D341Med (cell line): ENCODE results near the gene ARHGEF19.
"Not testable (repeated sequence)": the region's sequence is repeated elsewhere in the genome, so short reads cannot be mapped to it uniquely, and the experiment has no call there.

ENCODE experiments used
- DNase-seq: peaks from one replicate; pipeline ENCODE4 v3.0.0; 2012; ENCODE audit warnings: low spot score

The ARHGEF19 gene

DNA sequence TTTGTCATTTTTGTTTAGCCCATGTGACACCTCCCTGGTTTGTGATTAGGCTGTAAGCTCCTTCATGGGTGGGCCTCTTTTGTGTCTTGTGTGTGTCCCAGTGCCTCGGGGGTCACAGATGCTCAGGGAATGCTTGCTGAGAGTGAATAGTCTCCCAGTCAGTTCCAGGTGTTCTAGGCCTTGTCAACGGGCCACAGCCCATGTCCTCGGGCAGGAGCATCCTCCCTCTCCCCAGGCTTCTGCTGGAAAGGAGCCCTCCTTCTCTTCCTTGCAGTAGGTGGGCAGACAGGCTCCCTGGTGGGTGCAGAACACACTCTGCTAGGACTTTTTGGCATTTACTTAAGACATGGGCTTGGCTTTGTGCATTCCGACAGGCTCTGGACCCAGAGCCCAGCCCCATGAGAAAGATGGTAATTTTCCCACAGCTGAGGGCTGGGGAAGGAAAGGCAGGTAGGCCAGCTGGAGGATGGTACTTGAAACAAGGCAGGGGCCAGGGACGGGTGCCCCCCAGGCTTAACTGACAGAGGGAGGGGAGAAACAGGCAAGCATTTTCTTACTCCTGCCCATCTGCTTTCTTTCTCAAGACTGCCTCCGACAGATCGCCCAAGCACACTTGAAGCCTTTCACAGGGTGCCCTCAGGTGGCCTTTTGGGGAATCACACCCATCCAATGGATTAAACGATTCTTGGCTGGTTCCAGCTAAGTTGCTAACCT lies 31.6 kb upstream of the ARHGEF19 start:
- DNase-seq = peak; percentile 82

DNA sequence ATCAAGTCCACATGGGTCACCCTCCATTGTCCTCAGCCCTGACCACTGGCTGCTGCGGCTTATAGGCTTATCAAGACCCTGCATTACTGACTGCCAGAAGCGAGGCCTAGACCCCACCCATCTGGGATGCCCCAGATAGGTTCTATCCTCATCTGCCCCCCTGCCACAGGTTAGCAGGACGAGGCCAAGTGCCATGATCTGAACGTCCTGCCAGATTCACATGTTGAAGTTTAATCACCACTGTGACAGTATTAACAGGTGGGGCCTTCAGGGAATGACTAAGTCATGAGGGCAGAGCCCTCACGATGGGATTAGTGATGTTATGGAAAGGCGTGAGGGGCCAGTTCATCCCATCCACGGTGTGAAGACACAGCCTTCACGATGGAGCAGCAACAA lies 30.8 kb upstream of the ARHGEF19 start:
- no peak for DNase-seq

DNA sequence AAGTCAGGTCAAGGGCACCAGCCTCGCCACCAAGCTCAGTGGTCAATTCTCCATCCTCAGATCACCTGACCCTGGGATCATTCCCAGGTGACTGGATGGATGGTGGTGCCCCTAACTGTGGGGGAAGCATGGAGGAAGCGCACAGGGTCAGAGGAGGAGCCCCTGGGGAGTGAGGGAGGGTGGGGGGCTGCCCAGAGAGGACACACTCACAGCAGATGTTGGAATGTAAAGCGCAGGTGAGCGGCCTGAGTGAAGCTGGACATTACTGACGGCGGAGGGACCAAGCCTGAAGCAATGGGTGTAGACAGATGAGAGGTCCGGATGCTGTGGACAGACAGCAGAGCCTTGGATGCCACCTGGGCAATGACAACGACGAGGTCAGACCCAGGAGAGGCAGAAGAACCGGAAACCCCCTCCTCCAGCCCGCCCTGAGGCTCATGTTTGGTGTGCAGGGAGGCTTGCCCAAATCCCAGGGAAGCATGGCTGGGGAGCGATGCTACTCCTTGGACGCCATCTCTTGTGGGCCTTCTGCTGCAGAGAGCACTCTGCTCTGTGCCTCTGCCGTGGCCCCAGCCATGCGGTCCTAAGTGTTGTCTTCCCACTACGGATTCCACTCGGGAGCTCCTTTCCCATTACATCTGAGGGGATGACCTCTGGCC lies 30.2 kb upstream of the ARHGEF19 start:
- no peak for DNase-seq

DNA sequence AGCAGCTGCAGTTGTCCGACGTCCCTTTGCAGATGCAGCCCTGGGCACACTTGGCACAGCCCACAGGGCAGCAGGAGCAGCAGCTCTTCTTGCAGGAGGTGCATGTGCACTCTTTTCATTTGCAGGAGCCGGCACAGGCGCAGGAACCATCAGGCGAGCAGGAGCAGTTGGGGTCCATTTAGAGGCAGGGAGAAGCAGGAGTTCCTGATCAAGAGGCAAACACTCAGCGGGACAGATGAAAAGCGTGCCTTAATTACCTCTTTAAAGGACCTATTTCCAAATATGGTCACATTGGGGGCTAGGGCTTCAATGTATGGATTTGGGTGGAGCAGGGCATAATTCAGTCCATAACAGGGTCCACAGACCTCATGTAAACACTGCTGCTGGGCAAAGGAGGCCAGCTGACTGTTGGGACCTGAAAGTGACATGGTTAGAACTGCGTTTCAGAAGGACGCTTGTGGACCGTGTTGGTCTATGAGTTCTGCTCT lies 28.8 kb upstream of the ARHGEF19 start:
- DNase-seq = no peak

DNA sequence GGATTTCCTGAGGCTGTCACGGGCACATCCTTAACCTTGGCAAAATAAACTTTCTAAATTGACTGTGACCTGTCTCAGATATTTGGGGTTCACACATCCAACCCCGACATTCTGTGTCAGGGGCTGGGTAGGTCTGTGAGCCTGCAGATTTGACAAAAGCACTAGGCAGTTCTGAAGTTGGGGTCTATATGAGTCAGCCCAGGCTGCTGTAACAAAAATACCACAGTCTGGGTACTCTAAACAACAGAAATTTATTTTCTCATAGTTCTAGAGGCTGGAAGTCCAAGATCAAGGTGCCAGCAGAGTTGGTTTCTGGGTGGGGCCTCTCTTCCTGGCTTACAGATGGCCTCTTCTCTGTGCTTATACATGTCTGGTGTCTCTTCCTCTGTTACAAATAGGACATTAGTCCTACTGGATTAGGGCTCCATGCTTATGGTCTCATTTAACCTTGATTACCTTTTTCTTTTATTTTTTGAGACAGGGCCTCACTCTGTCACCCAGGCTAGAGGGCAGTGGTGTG lies 27.6 kb upstream of the ARHGEF19 start:
- DNase-seq = no peak

DNA sequence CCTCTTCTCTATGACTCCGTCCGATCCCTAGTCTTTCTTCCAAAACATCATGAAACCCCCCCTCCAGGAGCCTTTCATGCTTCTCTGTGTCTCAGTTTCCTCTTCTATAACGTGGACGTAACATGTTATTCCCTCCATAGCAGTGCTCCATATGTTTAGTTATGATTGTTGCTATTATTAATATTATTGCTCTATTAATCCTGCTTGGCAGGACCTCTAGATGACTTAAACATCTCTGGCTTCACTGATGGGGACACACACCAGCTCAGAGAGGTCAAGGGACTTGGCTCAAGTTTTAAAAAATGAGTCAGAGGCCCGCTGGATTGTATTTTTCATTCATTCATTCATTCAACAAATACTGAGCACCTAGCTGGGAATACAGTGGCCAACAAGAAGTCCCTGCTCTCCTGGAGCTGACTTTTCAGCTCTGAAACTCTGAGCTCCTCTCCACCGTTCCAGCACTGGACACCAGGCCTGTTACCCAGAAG lies 24.9 kb upstream of the ARHGEF19 start:
- DNase-seq = no peak

DNA sequence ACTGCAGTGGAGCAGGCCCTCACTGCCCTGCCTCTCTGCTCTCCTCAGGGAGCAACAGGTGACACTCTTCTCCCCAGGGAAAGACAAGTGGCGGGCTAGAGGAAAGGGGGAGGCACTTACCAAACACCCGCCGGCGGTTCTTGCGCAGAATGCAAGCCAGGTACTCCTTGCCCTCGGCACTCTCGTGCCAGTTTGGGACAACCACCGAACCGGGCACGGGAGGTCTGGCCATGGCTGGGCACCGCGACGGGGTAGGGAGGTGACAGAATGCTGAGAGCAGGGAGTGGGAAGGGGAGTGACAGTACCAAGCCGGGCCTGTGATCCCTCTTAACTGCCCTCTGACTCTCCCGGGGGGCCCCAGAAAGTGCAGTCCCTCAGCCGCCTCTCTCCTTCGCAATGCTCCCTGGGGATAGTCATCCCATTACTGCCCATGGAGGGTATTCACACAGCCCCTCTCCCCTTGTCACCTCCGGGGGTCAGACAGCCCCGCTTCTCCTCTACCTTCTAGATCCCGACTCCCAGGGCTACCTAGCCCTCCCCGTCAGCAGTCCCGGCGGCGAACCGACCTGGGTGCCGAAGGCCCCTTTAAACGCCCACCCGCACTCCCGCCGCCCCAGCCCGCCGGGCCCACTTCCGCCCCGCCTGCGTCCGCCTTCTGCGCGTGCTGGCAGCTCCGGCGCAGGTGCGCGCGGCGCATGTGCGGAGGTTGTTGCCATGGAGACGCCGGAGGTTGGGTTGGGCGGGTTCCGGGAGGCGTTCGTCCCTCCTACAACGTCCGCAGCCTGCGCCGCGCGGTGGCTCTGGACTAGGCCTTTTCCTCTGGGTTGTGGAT lies 24.3 kb upstream of the ARHGEF19 start, which contains the start of gene CPLANE2:
TSS of gene CPLANE2 (minus strand) at position 673 of the 832 bp plus-strand sequence. CDS start at position 232, 441 bp downstream.
- DNase-seq = peak; percentile 98

DNA sequence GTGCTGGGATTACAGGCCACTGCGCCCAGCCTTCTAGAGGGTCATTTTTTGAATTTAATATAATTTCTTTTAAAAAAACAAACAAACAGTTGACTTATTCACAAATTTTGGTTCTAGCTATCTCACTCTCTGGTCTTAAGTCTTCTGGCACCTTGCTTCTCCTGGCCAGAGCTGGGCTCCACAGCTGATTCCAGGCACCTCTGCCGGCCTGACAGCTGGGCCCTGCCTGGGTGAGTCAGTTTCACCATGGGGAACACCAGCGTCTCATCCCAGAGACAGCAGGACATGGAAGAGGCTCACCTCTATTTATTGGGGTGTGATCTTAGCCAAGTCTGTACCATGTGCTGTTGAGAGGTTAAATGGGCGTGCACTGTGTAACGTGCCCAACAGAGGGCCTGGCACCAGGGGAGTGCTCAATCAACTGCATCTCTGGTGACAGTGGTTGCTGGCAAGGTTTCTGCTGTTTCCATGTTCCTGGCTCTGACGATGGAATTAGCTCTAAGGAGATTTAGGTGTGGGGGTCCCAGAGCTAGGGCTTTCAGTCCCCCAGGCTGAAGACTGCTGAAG lies 23.6 kb upstream of the ARHGEF19 start:
- DNase-seq = peak; percentile 60

DNA sequence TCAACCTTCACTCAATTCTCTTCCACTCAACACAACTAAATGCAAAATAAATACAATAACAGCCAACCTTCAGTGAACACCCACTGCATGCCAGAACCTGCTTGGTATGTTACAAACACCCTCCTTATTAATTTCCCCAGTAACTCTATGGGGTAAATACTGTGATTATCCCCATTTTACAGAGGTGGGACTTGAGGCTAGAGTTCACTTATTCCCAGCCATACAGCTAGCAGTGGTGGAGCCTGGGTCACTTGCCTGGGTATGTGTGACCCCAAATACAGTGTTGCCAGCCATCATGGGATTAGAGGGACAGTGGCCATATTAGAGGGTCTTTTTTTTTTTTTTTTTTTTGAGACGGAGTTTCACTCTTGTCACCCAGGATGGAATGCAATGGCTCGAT lies 22.9 kb upstream of the ARHGEF19 start:
- no peak for DNase-seq

DNA sequence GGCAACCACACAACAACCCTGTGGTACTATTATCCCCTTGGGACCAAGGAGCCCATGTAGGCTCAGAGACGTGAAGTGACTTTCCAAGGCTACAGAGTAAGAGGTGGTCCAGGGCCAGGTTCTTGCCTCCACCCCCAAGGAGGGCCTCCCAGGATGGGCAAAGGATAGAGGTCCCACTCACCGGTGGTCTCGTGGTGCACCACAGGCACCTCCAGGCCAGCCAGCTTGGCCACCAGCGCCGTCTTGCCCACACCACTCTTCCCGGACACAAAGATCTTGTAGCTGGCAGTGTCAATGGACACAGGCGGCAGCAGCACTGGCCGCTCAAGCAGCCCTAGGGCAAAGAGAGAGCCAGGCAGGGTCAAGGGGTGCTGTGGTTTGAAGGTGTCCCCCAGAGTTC lies 21.0 kb upstream of the ARHGEF19 start:
- no peak for DNase-seq

DNA sequence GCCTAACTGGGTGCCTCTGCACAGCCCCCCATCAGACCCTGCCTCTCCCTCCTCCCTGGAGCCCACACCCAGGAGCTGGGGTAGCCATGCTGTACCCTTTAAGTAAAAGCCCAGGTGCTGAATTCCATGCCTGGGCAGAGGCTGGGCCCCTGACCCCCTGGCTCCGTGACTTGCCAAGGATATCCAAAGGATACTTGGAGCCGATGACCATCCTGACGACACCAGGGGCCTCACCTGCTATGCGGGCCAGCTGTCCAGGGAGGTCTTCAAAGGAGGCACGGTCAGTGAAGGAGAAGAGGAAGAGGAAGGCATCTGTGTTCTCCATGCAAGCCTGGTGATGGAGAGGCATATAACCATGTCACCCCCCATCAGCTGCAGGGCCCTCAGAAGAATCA lies 19.9 kb upstream of the ARHGEF19 start:
- DNase-seq = no peak

DNA sequence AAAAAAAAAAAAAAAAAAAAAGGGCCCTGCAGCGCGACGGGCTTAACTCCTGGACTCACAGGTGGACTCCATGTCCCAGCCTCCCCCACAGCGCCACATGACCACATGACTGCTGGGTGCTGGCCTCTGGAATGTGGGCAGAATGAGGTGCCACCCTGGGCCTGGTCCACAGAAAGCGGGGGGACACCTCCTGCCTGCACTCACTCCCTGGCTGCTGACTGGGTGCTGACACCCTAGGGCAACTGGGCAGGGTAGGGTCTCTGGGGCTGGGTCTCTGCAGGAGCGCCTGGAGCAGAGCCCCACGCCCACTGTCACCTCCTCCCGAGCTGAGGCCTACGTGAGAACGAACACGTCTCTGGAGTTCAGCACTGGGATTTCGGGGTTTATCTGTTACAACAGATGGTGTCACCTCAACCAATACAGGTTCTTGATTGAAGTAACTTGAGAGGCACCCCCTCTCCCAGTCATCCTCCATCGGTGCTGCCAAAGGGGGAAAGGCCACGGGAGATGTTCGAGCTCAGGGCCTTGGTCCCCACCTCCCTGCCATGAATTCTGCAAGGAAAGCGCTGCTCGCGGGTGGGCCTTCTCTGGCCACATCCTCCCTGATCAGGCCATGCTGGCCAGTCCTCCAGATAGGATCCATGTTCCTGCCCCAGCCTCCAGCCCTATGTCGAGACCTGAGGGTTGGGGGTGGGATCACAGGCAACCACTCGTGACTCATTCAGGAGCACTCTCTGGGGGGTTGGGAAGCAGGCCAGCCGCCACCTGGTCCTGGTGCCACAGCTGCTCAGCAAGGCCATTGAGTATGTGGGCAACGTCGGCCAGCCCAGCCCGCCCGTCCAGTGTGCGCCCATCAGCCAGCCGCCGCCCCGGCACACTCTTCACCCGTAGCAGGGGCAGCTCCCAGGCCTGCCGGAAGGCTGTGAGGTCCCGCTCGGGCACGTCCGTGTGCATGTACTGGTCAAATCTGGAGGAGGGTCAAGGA lies 19.2 kb upstream of the ARHGEF19 start:
- no peak for DNase-seq

DNA sequence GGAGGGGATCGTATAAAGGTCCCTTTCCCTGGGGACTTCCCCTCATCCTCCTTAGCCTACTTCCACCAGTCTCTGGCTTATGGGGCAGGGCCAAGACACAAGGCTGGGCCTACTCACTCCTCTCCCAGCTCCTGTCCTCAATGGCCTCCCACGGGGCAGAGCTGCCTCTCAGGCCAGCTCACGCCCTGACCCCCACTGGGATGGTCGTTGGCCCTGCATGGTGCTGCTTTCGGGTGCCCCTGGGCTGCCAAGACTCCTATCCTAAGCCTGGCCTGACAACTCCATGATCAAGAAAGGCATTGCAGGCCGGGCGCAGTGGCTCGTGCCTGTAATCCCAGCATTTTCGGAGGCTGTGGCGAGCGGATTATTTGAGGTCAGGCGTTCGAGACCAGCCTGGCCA lies 18.3 kb upstream of the ARHGEF19 start:
- DNase-seq = no peak

DNA sequence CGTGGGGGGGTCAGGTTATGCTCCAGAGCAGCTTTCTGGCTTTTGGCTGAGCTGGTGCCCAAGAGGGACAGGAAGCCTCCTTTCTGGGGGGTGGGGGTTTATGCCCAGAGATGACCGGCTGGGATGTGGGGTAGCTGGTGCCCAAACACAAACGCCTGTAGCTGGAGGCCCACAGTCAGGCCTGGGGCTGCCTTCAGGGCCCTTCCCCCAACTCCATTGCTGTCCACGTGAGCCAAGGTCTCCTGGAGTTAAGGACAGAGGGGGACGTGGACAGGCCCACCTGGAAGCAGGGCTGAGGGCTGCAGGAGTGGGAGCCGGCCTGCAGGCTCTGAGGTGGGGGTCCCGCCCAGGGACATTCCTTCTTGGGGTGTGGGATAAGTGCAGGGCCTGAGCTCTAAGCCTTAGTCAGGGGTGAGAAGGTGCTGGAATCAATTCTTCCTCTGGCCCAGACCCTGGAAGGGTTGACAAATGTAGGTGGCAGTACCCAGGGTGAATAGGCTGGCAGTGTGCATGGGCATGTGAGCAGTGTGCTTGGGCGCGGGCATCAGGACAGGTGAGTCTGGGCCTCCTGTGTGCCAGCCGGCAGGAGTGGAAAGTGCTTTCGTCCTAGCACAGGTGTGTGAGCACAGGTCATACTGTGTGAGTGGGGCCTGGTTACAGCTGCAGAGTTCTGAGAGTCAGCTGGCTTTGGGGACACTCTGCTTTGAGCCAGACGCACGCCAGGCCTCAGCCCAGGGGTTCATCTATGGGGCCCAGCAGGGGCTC lies 17.7 kb upstream of the ARHGEF19 start:
- no peak for DNase-seq

DNA sequence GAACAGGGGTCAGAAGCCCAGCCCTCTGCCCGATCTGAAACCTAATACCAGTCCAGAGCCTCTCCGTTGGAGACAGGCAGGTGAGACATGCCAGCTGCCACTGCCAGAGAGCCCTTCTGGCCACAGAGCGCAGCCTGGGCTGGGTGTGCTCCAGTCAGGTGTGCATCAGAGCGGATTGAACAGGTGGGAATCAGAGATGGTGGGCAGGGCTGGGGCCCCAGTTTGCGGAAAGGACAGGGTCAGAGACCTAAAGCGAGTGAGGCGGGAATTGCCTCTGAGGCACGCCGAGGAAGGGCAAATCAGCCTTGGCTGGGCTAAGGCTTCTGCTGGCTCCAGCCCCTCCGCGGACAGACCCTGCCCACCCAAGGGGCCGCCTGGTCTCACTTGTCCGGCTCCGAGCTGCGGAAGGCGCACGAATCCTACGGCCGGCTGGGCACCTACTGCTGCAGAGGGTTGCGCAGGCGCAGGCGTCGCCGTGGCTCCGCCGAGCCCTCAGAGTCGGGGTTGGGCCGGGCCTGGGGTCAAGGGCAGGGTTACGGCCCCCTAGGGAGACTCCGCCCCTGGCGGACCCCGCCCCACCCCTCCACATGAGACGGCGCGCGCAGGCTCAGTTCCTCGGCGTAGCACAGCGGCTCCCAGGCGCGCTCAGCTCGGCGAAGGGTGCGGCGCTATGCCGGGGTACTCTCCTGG lies 14.2 kb upstream of the ARHGEF19 start:
- no peak for DNase-seq

DNA sequence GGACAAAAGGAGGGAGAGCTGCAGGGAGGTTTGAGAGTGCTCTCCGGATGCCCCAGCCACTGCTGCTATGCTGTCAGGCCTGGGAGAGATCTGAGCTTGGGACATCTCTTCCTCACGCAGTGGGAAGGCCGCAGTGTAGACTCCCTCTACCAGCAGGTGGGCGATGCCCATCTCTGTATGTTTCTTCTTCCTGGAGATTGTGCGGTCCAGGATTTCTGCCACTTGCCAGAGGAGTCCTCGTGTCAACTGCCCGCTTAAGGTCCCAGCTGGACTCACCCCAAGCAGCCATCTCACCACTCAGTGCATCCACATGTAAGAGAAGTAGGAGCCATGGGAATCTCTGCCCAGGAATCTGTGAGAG lies 13.7 kb upstream of the ARHGEF19 start:
- no peak for DNase-seq

DNA sequence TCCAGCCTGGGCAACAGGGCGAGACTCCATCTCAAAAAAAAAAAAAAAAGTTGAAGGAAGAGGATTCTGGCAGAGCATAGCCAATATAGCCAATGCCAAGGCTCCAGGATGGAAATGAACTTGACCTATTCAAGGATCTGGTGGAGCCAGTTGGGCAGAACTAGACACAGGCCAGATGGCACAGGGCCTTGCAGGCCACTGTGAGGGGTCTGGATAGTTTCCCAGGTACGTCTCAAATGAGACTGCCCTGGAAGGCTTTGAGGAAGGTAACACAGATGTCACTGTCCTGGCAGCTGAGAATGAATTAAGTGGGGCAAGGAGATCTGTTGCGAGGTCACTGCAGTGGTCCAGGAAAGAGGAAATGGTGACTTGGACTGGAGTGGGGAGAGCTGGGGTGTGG lies 12.0 kb upstream of the ARHGEF19 start:
- DNase-seq = no peak

DNA sequence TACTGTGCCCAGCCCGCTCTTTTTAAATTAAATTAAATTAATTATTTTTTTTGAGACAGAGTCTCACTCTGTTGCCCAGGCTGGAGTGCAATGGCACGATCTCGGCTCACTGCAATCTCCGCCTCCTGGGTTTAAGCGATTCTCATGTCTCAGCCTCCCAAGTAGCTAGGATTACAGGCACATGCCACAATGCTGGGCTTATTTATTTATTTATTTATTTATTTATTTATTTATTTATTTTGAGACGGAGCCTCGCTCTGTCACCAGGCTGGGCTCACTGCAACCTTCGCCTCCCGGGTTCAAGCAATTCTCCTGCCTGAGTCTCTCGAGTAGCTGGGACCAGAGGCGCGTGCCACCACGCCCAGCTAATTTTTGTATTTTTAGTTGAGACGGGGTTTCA lies 10.3 kb upstream of the ARHGEF19 start:
- DNase-seq = not testable (repeated sequence)

DNA sequence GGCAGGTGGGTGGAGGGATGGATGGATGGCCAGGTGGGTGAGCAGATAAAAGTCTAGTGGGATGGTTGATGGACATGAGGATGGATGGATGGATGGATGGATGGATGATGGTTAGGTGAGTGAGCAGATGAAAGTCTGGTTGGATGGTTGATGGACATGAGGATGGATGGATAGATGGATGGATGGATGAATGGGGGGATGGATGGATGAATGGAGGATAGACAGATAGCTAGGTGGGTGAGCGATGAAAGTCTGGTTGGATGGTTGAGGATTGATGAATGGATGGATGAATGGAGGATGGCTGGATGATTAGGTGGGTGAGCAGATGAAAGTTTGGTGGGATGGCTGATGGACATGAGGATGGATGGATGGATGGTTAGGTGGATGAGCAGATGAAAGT lies 9.0 kb upstream of the ARHGEF19 start:
- DNase-seq = no peak
